AG08396 (cell line): ENCODE results near the gene SLCO1C1.
A peak's percentile ranks its signal among the peaks of the same experiment; 100 is the strongest.
"Not testable (repeated sequence)": the region's sequence is repeated elsewhere in the genome, so short reads cannot be mapped to it uniquely, and the experiment has no call there.

Source experiments
- DNase-seq: peaks from one replicate; pipeline ENCODE4 v3.0.0; 2012; ENCODE audit warnings: low spot score, mixed read lengths

SLCO1C1 gene, protein sequence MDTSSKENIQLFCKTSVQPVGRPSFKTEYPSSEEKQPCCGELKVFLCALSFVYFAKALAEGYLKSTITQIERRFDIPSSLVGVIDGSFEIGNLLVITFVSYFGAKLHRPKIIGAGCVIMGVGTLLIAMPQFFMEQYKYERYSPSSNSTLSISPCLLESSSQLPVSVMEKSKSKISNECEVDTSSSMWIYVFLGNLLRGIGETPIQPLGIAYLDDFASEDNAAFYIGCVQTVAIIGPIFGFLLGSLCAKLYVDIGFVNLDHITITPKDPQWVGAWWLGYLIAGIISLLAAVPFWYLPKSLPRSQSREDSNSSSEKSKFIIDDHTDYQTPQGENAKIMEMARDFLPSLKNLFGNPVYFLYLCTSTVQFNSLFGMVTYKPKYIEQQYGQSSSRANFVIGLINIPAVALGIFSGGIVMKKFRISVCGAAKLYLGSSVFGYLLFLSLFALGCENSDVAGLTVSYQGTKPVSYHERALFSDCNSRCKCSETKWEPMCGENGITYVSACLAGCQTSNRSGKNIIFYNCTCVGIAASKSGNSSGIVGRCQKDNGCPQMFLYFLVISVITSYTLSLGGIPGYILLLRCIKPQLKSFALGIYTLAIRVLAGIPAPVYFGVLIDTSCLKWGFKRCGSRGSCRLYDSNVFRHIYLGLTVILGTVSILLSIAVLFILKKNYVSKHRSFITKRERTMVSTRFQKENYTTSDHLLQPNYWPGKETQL

GRCh38 chr12:20695232-20695631 lies at the start of gene SLCO1C1:
Gene SLCO1C1 (plus strand): TSS chr12:20695332. CDS start chr12:20699577, 4,245 bp downstream.
- DNase-seq: no peak

GRCh38 chr12:20646239-20646827 lies 48.8 kb upstream of the SLCO1C1 start:
- DNase-seq: peak; percentile 37

- DNase-seq: no peak
These were observed 41.3 kb upstream of the SLCO1C1 start for GRCh38 chr12:20653871-20654270.

DNA sequence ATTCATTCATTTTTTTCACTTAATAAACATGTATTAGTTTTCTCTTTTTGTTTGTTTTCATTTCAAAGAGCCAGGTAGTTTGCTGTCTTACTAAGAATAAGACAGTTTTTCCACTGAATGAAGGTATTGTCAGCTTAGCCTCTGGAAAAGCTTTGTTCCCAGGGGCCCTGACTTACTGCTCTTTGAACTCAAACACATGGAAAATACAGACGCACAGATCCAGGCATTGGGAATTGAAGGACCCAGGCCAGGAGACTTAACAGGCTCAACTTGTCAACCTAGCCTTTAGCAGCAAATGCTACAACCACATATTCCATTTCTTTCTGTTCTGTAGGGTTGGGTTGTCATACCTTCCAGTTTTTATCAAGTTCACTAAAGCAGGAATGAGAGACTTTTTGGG lies 38.5 kb upstream of the SLCO1C1 start:
- no peak for DNase-seq

DNA sequence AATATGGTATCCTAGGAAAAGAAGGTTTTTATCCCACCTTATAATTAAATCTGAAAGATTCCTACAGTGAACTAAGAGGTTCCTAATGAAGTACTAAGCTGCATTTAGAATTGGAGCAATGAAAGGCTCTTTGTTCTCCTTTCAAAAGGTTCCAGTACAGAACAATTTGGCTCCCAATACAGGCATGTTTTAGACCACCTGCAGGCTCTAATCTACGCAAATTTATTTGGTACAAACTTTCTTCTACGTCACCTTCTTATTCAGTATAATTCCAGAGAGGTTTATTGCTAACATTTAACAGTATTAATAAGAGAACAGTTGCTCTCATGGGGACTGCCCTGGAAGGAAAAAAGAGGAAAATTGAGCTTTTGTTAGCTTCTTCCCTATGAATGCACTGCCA lies 37.6 kb upstream of the SLCO1C1 start:
- no peak for DNase-seq

DNA sequence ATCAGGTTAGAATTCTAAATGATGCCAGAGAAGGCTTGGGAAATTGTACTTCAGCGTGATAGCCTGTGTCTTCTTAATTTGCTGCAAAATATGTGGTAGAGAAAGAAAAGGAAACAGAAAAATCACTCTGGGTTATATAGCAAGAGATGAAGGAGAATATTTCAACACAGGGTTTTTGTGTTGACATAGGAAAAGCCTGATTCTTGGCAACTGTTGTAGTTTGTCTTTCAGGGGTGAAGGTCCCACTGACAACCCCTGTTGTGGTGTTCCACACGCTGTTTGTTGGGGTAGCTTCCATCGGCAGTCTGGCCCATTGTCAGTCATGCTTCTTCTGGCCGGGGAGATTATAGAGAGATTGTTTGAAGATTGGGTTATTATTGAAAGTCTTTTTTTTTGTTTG lies 13.8 kb upstream of the SLCO1C1 start:
- DNase-seq: no peak

- no peak for DNase-seq
These were observed 1.2 kb downstream of the SLCO1C1 start for GRCh38 chr12:20696181-20696905.

DNA sequence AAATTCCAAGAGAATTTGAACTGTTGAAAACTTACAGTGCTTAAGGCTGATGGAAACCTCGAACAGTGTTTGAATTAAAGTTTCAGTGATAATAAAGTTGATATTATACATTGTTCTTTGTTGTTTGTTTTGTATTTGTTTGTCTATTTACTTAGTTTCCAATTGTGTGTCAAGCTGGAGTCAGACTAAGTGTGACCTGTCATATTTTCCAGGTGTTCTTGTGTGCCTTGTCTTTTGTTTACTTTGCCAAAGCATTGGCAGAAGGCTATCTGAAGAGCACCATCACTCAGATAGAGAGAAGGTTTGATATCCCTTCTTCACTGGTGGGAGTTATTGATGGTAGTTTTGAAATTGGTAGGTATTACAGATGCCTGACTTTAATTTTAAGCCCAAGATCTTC lies 6.0 kb downstream of the SLCO1C1 start:
- DNase-seq: no peak

GRCh38 chr12:20704860-20705259 lies 9.7 kb downstream of the SLCO1C1 start:
- DNase-seq: no peak

DNA sequence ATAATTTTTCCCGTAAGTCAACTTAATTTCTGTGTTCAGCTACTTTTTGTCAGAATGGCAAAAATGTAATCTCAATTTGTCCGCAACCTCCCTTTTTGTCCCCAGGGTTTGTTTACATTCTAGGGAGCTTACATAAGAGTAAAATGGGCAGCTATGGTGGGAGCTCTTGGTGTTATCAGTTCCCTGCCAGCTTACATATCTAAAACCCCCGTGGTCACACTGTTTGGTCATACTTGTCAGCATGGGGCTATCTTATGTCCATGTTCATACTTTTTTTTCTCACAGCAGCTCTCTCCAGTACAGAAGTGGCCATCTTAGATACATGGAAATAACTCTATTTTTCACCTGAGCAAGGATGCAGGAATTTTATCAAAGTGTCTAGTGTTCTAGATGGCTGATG lies 16.7 kb downstream of the SLCO1C1 start:
- no peak for DNase-seq

DNA sequence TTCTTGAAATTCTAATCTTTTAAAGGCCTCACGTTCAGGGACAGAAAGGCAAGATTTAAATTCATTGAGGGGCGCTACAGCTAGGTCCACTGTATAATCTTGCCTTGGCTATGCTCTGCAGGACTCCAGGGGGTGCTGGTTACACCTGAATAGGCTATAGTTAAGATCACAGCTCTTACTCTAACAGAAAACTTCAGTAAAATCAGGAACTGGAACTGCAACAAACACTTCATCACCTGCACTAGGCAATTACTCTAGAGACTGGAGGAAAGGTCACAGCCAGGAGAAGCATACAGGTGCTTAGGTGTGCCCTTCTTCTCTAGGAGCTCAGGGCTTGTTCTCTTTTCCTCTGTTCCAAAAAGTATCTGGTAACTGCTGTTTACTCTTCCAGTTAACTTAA lies 20.9 kb downstream of the SLCO1C1 start:
- no peak for DNase-seq

GRCh38 chr12:20716985-20717384 lies 21.9 kb downstream of the SLCO1C1 start:
- no peak for DNase-seq

DNA sequence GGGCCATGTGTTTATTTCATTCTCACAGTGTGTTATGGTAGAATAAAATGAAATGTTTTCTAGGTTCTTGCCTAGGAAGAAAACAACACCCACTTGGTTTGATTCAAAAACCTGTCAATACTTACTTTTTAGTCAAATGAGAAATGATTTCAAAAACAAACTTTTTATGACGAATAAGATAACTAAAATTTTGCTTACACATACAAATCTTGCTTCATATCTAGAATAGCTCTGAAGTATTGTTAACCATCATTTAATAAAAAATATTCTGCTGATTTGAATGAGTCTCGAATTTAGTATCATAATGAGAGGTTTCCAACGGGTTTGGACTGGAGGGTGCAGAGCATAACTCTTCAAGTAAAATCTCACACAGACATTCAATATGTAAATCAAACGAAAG lies 23.2 kb downstream of the SLCO1C1 start:
- DNase-seq: no peak

DNA sequence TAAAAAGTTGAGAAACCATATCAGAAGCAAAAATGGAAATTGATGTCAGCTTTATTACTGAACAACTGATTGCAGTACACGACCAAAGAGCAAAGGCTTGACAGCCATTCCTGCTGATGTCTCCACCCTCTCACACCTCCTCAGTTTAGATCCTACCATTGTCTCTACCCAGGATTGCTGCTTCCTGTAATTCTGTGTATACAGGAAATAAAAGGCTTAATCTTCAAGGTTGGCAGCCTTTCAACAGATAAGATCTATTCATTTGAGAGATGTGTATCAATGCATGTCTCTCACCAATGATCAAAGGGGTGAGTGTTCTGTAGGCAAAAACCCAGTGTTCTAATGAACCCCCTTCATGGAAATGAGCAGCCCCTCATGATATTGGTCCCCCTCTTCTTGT lies 27.0 kb downstream of the SLCO1C1 start:
- no peak for DNase-seq

- no peak for DNase-seq
These were observed 36.1 kb downstream of the SLCO1C1 start for GRCh38 chr12:20731274-20731673.

DNA sequence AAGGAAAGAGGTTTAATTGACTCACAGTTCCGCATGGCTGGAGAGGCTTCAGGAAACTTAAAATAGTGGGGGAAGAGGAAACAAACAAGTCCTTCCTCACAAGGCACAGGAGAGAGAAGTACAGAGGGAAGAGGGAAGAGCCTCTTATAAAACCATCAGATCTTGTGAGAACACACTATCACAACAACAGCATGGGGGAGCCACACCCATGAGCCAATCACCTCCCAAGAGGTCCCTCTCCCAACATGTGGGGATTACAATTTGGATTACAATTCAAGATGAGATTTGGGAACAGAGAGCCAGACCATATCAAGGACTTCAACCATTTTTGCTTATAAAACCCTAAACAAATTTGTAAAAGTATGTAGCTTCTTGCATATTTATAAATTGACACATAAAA lies 45.8 kb downstream of the SLCO1C1 start:
- no peak for DNase-seq

DNA sequence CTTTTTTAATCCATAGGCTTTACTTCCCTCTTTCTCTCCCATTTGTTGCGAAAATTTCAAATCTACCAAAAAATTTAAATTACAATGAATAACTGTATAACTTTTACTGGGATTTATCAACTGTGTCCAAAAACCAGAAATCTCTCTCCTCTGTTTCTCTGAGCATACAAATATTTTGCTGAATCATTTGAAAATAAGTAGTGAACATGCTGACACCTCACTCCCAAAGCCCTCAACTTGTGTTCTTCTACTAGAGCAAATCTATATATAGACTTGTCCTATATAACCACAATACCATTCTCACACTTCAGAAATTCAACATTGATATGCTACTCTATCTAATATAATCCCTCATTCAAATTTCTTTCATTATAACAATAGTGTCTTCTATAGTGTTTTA lies 53.1 kb downstream of the SLCO1C1 start:
- no peak for DNase-seq

DNA sequence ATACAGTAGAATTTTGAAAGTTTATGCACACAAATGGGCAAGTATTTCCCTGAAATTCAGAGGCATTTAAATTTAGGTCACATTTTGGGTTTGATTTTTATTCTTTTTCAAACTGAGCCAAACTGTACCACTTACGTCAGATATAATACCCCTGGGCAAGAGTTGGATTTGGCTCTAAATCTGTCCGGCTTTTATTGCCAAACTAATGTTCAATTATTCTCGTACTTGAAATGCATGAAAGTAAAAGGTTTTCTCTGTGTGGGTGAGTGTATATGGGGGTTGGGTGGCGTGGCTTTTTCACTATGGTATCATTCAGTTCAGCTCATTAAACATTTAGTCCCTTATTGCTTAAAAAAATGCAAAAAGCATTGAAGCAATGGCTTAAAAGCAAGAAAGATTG lies 55.9 kb downstream of the SLCO1C1 start:
- no peak for DNase-seq

DNA sequence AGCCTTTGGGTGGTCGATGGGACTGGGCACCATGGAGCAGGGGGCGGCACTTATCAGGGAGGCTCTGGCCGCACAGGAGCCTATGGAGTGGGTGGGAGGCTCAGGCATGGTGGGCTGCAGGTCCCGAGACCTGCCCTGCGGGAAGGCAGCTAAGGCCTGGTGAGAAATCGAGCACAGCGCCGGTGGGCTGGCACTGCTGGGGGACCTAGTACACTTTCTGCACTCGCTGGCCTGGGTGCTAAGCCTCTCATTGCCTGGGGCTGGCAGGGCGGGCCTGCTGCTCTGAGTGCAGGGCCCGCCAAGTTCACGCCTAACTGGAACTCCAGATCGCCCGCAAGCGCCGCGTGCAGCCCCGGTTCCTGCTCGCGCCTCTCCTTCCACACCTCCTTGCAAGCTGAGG lies 82.3 kb downstream of the SLCO1C1 start:
- no peak for DNase-seq

- no peak for DNase-seq
These were observed 83.8 kb downstream of the SLCO1C1 start for GRCh38 chr12:20778969-20779368.

GRCh38 chr12:20779971-20780370 lies 84.8 kb downstream of the SLCO1C1 start:
- DNase-seq: not testable (repeated sequence)

DNA sequence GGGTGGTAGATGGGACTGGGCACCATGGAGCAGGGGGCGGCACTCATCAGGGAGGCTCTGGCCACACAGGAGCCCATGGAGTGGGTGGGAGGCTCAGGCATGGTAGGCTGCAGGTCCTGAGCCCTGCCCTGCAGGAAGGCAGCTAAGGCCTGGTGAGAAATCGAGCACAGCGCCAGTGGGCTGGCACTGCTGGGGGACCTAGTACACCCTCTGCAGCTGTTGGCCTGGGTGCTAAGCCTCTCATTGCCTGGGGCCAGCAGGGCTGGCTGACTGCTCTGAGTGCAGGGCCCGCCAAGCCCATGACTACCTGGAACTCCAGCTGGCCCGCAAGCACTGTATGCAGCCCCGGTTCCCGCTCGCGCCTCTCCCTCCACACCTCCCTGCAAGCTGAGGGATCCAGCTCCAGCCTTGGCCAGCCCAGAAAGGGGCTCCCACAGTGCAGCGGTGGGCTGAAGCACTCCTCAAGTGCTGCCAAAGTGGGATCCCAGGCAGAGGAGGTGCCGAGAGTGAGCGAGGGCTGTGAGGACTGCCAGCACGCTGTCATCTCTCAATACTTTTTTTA lies 88.7 kb downstream of the SLCO1C1 start:
- not testable (repeated sequence) for DNase-seq
